Measurements from ENCODE around the gene FYB2.

- TF ChIP-seq CTCF (IDR thresholded peaks at IDR 0.05; ENCODE audit: poor library complexity, severe bottlenecking) (no peak), REST (IDR thresholded peaks at IDR 0.05; ENCODE audit: borderline replicate concordance) (no peak), POLR2AphosphoS5 (IDR thresholded peaks at IDR 0.05) (no peak)
These were observed 148.1 kb downstream of the FYB2 start for GRCh38 chr1:56671085-56671484.

Data from neural cell (in vitro differentiated cells).